ENCODE results near the gene ZNF681.
"Not testable (repeated sequence)": the region's sequence is repeated elsewhere in the genome, so short reads cannot be mapped to it uniquely, and the experiment has no call there.

ZNF681 gene

DNA sequence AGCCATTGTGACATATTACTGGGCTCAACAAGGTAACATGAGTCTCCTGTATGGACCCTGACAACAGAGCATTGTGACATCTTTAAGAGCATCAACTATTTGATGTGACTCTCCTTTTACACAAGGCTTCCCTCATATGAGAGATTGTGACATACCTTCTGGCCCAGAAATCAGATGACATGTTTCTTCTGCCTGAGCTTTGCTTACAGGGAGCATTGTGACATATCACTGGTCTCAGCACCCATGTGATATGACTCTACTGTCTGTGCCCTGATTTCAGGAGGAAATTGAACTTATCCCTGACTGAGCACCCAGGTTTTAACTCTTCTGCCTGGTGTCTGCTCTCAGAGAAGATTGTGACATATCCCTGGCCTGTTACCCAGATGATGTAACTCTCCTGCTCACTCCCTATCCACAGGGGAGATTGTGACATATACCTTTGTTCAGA, 15.9 kb upstream of the ZNF681 start:
- in situ Hi-C loops (cut with MboI; ENCODE audit: low sequenced_read_pairs) = no loop called here

DNA sequence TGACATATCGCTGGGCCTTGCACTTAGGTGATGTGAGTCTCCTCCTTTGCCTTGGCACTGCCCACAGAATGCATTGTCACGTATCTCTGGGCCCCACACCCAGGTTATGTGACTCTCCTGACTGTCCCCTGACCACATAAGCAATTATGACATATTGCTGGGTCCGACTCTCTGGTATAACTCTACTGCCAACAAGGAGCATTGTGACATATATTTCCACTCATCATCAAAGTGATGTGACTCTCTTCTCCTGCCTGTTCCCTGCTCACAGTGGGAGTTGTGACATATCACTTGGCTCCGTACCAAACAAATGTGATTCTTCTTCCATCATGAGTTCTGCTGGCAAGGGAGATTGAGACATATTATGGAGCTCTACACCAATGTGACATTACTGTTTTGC, 15.4 kb upstream of the ZNF681 start:
- in situ Hi-C loops (cut with MboI; ENCODE audit: low sequenced_read_pairs) = no loop called here

DNA sequence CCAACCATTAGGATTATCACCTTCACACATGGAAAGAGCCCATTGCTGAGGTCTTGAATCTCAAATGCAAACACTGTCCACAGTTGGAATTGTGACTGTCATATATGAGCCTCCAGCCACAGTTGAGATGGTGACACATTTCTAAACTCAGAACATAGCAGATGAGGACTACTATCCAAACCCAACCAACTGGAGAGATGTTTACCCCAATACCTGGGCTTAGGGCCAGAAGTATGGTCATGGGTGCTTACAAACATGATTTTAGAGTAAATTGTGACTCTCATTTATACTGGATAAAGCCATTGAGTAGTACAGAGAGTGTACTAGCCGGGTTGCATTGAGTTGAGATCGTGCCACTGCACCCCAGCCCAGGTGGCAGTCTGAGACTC, 14.0 kb upstream of the ZNF681 start:
- in situ Hi-C loops (cut with MboI; ENCODE audit: low sequenced_read_pairs) = no loop called here

DNA sequence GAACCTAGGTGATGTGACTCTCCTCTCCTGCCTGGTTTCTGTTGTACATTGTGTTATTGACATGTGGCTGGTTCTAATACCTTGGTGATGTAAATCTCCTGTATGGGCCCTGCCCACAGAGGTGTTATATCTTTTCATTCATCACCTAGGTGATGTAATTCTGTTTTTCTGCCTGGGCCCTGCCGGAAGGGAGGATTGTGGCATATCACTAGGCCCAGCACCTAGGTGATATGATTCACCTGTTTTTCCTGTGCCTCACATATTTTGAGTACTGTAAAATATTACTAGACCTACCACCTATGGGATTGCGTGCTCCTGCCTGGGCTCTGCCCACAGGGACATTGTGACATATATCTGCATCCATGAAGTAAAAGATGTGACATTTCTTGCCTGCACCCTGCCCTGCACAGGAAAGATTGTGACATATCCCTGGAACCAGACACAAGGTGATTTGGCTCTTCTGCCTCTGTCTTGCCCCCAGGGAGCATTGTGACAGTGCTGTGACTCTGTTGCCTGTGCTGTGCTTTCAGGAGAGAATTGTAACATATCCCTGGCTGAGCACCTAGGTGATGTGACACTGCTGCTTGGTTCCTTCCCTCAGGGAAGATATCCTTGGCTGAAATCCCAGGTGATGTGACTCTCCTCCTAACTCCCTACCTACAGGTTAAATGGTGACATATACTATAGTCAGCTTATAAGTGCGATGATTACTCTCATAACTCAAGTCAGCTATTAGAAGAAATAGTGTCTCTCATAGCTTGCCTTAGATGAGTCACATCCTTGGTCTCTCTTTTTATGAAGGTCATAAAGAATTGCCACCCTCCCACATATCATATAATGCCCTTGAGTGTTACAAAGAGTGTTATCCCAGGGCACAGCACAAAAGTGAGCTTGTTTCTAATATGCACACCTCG, 13.3 kb upstream of the ZNF681 start:
- in situ Hi-C loops (cut with MboI; ENCODE audit: low sequenced_read_pairs) = no loop called here

DNA sequence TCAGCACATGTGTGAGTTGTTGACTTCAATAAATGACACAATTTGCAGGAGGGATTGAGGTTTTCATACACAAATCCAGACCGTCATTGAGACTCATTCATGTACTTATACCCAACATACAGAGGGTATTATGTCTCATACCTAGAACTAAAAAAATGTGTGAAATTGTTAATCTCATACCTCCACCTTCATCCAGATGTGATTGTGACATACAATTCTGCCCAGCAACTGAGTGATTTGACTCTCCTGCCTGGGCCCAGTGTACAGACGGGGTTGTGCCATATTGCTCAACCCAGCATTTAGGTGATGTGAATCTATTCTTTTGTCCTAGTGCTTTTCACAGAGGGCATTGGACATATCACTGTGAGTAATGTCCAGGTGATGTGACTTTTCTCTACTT, 12.6 kb upstream of the ZNF681 start:
- in situ Hi-C loops (cut with MboI; ENCODE audit: low sequenced_read_pairs) = no loop called here

DNA sequence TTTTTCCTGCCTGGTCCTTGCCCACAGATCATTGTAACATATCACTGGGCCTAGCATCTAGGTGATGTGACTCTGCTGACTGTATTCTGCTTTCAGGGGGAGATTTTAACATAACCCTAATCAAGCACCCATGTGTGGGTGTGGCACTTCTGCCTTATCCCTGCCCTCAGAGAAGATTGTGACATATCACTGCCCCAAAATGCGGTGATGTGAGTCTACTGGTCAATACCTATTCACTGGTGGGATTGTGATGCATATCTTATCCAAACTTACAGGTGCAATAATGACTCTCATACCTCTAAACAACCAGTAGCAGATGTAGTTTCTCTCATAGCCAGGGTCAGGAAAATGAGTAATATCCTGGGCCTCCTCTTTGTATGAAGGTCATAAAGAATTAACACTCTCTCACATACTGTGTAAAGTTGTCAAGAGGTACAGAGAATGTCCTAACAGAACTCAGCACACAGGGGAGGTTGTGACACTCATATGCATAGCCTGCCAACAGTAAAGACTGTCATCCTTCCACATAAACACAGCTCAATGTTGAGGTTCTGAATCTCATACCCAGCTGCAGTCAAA, 12.1 kb upstream of the ZNF681 start:
- in situ Hi-C loops (cut with MboI; ENCODE audit: low sequenced_read_pairs) = no loop called here

DNA sequence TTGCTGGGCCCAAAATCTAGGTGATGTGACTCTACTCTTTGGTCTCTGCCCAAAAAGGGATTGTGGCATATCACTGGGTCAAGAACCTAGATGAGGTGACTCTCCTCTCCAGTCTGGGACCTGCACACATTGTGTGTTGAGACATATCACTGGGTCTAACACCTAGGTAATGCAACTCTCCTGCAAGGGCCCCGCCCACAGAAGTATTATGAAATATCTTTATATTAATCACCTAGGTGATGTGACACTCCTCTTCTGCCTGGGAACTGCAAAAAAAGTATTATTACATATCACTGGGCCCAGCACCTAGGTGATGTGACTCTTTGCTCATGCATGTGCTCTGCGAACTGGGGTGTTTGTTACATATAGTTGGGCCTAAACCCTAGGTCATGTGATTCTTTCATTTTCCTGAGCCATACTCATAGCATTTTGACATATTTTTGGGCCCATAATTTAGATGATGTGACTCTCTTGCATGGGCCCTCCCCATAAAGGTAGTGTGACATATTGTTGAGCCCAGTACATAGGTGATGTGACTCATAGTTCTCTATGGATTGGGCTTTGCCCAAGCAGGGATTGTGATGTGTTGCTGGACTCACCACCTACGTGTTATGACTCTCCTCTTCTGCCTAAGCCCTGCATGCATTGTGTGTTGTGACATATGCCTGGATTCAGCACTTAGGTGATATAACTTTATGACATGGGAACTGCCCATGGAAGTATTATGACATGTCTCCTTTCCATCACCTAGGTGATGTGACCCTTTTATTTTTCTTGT, 11.2 kb upstream of the ZNF681 start:
- in situ Hi-C loops (cut with MboI; ENCODE audit: low sequenced_read_pairs) = no loop called here

DNA sequence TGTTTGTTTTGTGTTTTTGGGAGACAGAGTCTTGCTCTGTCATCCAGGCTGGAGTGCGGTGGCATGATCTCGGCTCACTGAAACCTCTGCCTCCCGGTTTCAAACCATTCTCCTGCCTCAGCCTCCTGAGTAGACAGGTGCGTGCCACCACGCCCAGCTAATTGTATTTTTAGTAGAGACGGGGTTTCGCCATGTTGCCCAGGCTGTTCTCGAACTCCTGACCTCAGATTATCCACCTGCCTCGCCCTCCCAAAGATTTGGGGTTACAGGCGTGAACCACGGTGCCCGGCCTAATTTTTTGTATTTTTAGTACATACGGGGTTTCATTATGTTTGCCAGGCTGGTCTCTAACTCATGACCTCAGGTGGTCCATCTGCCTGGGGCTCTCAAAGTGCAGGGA, 8.3 kb upstream of the ZNF681 start:
- in situ Hi-C loops (cut with MboI; ENCODE audit: low sequenced_read_pairs) = no loop called here

DNA sequence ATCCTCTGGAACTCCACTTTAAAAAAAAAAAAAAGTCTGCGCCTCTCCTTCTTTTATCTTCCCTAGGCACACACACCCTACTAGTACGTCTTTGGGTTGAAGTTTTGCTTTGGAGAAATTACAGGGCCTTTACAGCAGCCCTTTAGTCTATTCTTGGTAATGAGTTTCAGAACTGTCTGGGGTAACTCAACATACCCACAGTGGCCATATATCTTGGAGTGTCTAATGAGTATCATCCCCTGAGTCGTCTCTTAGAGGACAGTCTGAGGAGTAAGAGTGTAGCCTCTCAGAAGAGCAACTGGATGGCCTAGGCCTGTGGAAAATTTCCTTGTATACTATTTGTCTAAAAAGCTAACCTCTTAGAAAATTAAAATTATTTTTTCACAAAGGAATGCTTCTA, 6.1 kb upstream of the ZNF681 start:
- in situ Hi-C loops (cut with MboI; ENCODE audit: low sequenced_read_pairs) = no loop called here

DNA sequence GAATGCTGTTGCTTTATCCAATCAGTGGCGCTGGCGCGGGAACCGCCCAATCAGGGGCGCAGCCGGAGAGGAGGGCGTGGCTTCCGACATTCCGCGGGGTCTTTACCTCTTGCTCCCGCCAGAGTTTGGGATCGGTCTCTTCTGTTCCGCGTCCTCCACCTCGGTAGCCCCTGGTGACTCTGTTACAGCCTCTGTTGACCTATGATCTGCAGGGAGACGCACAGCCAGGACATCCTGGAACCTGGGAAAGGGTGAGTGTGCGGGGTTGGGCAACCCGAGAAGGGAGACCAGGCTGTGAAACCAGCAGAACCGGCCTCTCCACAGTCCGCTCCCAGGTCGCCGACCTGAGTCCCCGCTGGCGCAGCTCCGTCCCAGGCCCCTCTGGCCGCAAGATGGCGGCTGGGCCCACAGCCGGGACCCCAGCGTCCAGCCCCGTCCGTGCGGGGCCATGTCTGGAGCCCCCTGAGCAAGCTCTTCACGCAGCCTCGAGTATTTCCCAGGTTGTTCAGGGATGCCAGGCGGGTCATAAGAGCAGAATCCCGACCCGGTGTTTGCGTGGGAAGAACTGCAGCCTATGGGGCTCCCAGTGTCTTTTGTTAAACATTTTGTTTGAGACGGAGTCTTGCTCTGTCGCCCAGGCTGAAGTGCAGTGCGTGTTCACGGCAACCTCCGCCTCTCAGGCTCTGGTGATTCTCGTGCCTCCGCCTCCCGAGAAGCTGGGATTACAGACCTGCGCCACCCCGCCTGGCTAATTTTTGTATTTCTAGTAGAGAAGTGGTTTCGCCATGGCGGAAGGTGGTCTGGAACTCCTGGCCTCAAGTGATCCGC, 4.4 kb upstream of the ZNF681 start:
- in situ Hi-C loops (cut with MboI; ENCODE audit: low sequenced_read_pairs) = no loop called here

DNA sequence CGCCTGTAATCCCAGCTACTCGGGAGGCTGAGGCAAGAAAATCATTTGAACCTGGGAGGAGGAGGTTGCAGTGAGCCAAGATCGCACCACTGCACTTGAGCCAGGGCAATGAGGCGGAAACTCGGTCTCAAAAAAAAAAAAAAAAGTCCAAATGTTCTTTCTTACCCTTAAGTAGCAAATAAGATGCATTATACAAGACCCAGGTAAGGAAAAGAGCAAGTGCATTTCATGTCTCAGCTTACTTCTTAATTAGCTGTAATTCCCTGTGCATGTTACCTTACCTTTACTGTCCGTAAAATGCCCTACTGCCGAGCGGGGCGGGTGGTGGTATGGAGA, 3.8 kb upstream of the ZNF681 start:
- in situ Hi-C loops (cut with MboI; ENCODE audit: low sequenced_read_pairs) = no loop called here

DNA sequence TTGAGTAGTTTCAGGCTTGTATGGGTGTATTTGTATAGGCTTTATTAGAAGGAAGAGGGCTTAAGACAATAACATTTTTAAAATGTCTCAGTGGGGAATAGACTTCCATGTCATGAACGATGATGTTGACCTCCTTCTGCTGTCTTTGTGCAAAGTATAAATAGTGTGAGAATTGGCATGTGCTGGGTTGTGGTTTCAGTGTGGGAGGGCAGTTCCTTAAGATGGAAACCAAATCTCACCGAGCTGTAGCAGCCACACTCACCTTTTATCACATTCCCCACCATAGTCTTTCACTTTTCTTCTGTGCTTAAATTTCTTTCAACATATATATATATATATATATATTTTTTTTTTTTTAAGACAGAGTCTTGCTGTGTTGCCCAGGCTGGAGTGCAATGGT, 1.6 kb upstream of the ZNF681 start:
- in situ Hi-C loops (cut with MboI; ENCODE audit: low sequenced_read_pairs) = not testable (repeated sequence)

DNA sequence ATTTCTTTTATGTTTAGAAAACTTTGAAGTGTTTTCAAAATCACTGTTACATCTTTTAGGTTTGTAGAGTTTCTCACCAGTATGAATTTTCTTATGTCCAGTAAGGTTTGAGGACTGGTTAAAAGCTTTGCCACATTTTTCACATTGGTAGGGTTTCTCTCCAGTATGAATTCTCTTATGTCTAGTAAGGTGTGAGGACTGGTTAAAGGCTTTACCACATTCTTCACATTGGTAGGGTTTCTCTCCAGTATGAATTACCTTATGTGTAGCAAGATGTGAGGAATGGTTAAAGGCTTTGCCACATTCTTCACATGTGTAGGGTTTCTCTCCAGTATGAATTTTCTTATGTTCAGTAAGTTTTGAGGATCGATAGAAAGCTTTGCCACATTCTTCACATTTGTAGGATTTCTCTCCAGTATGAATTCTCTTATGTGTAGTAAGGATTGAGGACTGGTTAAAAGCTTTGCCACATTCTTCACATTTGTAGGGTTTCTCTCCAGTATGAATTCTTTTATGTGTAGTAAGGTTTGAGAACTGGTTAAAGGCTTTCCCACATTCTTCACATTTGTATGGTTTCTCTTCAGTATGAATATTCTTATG, 15.0 kb downstream of the ZNF681 start:
- in situ Hi-C loops (cut with MboI; ENCODE audit: low sequenced_read_pairs) = not testable (repeated sequence)

DNA sequence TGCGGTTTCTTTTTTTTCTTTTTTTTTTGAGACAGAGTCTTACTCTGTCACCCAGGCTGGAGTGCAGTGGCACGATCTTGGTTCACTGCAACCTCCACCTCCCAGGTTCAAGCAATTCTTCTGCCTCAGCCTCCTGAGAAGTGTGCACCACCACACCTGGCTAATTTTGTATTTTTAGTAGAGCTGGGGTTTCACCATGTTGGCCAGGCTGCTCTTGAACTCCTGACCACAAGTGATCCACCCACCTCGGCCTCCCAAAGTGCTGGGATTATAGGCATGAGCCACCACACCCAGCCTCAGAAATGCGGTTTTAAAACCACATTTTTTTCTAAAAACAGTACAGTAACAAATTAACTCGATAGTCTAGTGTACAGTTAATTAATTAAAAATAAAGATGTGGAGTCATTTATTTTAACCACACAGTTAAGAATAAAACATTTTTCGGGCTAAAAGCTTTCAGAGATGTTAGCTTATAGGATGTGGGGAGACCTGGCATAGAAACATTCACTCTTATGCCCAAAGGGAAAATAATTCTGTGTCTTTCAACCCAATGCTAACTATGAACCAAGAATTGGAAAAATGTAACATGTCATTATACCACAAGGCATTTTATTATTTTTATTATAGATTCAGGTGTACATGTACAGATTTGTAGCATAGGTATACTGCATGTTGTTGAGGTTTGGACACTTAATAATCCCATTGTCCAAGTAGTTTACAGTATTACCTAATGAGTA, 27.8 kb downstream of the ZNF681 start:
- in situ Hi-C loops (cut with MboI; ENCODE audit: low sequenced_read_pairs) = not testable (repeated sequence)

DNA sequence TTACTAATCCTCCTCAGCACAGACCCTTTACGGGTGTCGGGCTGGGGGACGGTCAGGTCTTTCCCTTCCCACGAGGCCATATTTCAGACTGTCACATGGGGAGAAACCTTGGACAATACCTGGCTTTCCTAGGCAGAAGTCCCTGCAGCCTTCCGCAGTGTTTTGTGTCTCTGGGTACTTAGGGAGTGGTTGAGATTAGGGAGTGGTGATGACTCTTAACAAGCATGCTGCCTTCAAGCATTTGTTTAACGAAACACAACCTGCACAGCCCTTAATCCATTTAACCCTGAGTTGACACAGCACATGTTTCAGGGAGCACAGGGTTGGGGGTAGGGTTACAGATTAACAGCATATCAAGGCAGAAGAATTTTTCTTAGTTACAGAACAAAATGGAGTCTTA, 34.5 kb downstream of the ZNF681 start:
- in situ Hi-C loops (cut with MboI; ENCODE audit: low sequenced_read_pairs) = not testable (repeated sequence)

DNA sequence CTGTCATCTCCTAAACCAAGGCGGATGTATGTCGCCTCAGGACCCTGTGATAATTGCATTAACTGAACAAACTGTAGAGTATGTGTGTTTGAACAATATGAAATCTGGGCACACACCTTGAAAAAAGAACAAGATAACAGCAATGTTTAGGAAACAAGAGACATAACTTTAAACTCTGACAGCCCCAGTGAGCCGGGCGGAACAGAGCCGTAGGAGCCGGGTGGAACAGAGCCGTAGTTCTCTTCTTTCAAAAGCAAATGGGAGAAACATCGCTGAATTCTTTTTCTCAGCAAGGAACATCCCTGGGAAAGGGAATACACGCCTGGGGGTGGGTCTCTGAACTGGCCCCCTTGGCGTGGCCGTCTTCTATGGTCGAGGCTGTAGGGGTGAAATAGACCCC, 39.9 kb downstream of the ZNF681 start:
- in situ Hi-C loops (cut with MboI; ENCODE audit: low sequenced_read_pairs) = no loop called here

DNA sequence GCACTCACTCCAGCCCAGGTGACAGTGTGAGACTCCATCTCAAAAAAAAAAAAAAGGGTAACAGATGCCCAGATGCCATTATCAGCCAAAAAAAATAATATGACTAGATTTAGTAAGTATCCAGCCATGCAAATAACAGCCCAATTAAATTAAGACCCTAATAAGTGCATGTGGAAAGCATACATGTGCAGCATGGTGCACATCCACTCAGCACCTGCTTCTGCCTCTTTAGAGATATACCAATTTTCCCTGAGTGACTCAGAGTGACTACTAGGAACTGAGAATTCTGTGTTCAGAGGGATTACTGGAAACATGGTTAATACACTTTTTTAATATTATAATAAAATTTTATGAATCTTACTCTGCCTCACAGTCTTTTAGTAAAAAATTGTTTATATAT, 41.9 kb downstream of the ZNF681 start:
- in situ Hi-C loops (cut with MboI; ENCODE audit: low sequenced_read_pairs) = no loop called here

DNA sequence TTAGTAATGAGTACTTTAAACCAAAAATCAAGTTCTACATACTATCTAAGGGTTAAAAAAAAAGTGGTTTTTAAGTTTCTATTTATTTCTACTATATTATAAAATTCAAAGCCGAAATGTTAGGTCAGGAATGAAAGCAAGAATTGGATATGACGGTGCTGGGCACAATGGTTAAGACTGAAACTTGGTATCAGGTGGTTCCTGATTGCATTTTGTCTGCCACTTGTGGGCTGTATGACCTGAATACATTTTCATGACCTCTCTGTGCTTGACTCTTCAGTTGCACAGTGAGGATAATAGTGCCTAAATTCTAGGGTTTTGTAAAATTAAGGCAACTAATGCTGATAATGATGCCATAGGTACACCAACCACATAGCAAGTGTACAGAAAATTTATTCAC, 49.3 kb downstream of the ZNF681 start:
- in situ Hi-C loops (cut with MboI; ENCODE audit: low sequenced_read_pairs) = no loop called here

DNA sequence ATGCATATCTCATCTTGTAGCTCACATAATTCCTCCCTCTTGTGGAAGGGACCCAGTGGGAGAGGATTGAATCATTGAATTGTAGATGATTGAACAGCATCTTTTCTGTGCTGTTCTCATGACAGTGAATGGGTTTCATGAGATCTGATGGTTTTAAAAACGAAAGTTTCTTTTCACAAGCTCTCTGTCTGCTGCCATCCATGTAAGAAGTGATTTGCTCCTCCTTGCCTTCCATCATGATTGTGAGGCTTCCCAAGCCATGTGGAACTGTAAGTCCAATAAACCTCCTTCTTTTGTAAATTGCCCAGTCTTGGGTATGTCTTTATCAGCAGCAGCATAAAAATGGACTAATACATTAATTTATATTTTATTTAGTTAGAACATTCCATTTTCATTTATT, 52.0 kb downstream of the ZNF681 start:
- in situ Hi-C loops (cut with MboI; ENCODE audit: low sequenced_read_pairs) = no loop called here

DNA sequence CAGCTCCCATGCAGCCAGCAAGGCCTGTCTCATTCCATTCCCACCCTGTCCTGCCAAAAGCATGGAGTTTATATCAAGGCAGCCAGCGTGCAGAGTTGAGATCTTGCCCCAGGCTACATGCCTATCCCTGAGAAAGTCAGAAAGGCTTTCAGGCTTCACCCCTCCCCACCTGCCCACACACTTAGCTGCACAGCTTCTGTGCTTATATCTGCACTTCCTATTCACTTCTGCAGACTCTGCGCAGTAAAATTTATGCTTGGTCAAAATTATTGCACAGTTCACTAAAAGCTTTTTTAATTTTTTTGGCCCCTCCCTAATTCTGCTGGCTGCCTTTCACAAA, 59.2 kb downstream of the ZNF681 start:
- in situ Hi-C loops (cut with MboI; ENCODE audit: low sequenced_read_pairs) = no loop called here
